ENCODE results near the gene CALHM5. TPM values are rescaled to one million over a fixed set of nuclear protein-coding genes. Genes with fewer than 3 reads are reported as not detected.
A peak's percentile ranks its signal among the peaks of the same experiment; 100 is the strongest.

The CALHM5 gene
- total RNA-seq, 4 donors from 2014 or later = 0.48 to 6.0 (median 1.4) TPM

DNA sequence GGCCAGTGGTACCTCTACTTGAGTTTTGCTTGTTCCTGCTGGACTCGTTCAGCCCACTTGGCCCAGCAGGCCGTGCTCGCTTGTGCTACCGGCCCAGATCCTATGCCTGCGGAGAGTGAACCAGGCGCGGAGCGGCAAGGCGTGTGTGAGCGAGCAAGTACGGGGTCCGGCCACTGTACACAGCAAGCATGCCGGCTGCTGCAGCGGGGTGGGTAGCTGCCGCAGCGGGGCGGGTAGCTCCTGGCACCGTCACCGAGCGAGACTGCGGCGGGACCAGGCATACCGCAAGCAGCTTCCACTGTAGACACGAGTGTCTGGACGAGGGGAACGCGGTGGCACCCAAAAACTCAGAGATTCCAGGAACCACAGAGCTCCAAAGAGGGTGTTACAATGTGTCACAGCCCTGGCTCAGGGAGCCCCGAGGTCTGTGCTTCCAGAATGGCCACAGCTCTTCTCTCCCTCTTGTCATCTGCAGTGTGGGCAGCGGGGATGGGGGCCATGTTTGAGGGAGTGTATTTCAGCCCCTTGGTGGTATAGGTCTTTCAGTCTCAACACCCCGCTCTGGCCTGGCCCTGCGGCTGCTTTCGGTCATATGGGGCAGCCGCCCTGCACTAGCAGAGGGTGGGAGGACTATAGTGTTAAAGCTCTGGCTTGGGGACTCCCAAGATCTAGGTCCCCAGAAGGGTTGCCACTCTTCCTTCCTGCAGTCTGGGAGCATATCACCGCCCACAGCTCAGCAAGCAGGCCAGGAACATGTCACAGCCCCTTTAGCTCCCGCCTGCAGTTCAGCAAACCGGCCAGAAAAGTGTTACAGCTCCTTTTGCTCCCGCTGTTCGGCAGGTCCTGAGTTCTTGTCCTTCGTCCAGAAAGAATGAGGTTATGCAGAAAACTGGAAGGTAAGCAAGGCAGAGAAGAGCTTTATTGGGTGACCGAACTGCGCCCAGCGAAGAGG lies 53.8 kb downstream of the CALHM5 start:
- ATAC-seq (ENCODE audit: low FRiP score) (peak; percentile 19), DNase-seq (ENCODE audit: low spot score) (no peak)
- TF ChIP-seq, protein P1, sequence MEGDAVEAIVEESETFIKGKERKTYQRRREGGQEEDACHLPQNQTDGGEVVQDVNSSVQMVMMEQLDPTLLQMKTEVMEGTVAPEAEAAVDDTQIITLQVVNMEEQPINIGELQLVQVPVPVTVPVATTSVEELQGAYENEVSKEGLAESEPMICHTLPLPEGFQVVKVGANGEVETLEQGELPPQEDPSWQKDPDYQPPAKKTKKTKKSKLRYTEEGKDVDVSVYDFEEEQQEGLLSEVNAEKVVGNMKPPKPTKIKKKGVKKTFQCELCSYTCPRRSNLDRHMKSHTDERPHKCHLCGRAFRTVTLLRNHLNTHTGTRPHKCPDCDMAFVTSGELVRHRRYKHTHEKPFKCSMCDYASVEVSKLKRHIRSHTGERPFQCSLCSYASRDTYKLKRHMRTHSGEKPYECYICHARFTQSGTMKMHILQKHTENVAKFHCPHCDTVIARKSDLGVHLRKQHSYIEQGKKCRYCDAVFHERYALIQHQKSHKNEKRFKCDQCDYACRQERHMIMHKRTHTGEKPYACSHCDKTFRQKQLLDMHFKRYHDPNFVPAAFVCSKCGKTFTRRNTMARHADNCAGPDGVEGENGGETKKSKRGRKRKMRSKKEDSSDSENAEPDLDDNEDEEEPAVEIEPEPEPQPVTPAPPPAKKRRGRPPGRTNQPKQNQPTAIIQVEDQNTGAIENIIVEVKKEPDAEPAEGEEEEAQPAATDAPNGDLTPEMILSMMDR (IDR thresholded peaks at IDR 0.05) = no peak

DNA sequence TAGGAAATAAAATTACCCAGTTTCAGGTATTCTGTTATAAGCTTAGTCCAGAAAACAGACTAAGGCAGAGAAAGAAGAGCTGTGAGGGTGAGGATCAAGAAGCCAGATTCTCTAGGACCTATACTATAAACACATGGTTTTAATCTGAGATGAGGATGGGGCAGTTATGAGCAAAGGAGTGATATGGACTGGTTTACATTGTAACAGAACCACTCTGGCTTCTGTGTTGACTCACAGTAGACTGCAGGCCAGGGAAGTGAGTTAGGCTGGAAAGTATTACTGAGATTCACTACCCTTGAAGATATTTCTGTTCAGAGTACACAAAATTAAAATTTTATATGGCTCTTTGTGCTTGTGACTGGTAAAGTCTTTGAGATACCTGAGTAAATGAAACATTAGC lies 56.7 kb downstream of the CALHM5 start:
- ATAC-seq (ENCODE audit: low FRiP score) = no peak
- TF ChIP-seq, protein P1 (IDR thresholded peaks at IDR 0.05) = no peak
- DNase-seq (ENCODE audit: low spot score) = no peak

DNA sequence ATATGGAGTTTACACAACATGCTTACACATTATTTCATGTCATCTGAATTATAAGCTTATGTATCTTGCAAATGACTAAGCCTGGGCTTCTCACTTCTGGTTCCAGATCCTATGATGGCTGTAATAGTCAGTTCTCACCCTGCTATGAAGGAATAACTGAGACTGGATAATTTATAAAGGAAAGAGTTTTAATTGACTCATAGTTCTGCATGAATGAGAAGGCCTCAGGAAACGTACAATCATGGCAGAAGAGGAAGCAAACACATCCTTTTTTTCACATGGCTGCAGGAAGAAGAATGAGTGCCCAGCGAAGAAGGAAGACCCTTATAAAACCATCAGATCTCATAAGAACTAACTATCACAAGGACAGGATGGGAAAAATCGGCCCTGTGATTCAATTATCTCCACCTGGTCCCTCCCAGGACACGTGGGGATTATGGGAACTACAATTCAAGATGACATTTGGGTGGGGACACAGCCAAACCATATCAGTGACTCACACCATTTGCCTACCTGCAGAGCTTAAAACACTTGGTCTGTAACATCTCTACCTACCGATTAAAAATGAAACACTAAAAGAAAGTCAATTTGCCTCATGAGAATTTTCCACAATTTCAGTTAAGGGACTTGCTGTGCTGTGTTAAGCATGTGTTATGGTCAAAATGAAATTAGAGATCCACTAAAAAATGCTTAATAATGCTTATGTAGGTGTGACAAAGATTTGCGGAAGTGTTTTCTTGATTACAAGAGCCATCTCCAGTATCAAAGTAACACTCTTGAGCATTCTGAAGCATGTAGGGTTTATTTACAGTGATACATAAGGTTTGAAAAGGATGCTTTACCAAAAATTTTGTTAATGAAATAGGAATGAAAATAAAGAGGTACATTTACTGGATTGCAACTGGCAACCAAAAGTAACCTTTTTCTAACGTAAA lies 57.6 kb downstream of the CALHM5 start:
- ATAC-seq (ENCODE audit: low FRiP score) (no peak), DNase-seq (ENCODE audit: low spot score) (no peak)
- TF ChIP-seq, protein P1 (IDR thresholded peaks at IDR 0.05) = no peak

DNA sequence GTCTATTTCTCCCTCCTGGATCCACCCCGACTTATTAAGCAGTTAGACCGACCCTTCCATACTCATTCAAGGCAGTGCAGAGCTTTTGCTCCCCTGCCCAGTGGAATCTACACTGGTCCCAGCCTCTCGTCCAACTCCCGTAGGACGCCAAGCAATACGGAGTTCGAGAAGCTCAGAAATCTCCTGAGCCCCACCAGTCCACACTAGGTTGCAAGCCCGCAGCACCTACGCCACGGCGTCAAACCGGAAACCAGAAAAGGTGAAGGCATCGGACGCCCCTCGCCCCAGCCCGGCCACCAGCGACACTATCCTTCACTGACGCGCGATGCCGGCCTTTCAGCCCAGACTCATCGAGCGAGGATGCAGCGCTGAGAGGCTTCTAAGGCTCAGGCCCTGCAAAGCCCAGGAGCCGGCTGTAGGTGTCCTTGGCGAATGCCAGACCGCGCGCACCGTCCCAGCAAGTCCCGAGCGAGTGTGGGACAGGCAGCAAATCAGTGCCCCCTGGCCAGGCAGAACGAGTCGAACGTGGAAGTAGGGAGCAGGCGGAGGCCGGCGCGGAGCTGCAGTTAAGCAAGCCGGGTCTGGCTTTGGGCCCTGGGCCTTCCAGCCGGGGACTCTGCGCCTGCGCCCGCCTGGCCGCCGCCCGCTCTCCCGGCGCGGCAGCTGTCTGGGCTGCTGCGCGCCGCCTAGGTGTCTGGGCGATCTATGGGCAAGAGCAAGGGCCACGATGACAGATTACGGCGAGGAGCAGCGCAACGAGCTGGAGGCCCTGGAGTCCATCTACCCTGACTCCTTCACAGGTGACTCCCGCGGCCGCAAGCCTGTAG lies 59.6 kb downstream of the CALHM5 start, which contains the start of gene RWDD1:
Gene RWDD1, plus strand, starts transcription at position 649 of the 827 bp plus-strand sequence. Its CDS starts 79 bp downstream, at position 728.
- peak; percentile 86 for DNase-seq (ENCODE audit: low spot score)
- TF ChIP-seq, protein P1 (IDR thresholded peaks at IDR 0.05) = no peak
- ATAC-seq (ENCODE audit: low FRiP score) = peak; percentile 100

DNA sequence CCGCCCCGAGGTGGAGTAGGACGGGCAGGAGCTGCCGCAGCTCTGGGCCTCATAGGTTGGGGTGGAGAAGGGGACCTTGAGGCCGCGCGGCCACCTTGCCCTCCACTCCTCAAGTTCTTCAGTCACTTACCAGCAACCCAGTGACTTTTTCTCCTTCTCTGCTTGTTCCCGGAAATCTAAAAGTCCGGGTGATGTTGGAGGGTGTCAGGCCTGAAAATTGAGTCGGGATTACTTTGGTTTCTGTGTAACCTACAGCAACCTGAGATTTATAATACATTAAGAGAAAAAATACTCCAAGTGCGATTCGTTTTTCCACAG lies 60.2 kb downstream of the CALHM5 start:
- DNase-seq (ENCODE audit: low spot score) = no peak
- no peak for ATAC-seq (ENCODE audit: low FRiP score)
- TF ChIP-seq, protein P1 (IDR thresholded peaks at IDR 0.05) = no peak

DNA sequence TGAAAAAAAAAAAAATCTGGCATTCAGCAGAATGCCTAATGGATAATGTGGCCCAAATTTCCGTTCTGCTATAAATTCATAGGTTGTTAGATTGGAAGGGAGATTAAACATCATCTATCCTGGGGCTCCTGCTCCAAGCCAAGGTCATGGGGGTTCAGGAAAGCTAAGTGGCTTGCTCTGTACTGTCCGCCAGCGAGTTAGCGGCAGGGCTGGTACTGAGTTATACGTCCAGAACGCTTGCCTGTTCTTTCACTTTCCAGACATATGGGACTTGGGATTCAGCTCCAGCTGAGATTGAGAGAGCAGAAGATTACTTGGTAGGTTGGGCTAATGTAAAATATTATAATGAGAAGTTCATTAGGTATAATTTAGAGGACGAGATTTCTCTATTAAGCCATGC lies 60.7 kb downstream of the CALHM5 start:
- ATAC-seq (ENCODE audit: low FRiP score) = no peak
- DNase-seq (ENCODE audit: low spot score) = no peak

More for the DNA sequence above, 60.7 kb downstream of the CALHM5 start:
- TF ChIP-seq, protein P1 (IDR thresholded peaks at IDR 0.05) = no peak
